K562 (cell line): ENCODE data around the gene GAB1. TPM values are rescaled to one million over a fixed set of nuclear protein-coding genes. Genes with fewer than 3 reads are reported as not detected.

Source experiments
- ATAC-seq: fragments of 200-7000 bp; cut with Tn5 transposase; 3 replicates; pipeline ENCODE4 v1.9.1; 2020; ENCODE audit warnings: moderate library complexity
- BruUV-seq: library from RNA; stranded (reverse); fragments of 400-500 nt; replicated peaks from 2 replicates; lab custom pipeline; 2021; lab: Mats Ljungman, UMichigan
- CTCF ChIA-PET: fragments of 300-600 bp; formaldehyde crosslinking; extraction: SDS; loops from one replicate; lab custom pipeline; 2021; ENCODE audit warnings: low intra/inter-chr PET ratio; lab: Yijun Ruan, JAX
- POLR2A ChIA-PET: fragments of 300-600, 350-650 bp; sonication (Branson Sonifier 250); formaldehyde crosslinking; extraction: SDS; loops from one replicate; lab custom pipeline; 2021; ENCODE audit warnings: antibody characterized with exemption, inconsistent platforms; lab: Yijun Ruan, JAX
- DNase-seq, 4 experiments: peaks; one replicate each; pipeline versions ENCODE4 v3.0.0 to v3.0.0-alpha.2; 2011 to 2018; ENCODE audit warnings: low spot score in 3 of 4, mixed read lengths in 3 of 4; ENCODE audit errors: extremely low read depth in 1 of 4
- FAIRE-seq: peaks from 2 replicates; lab custom pipeline; 2011; peaks lifted over from hg19 to GRCh38; lab: Jason Lieb, UNC
- H2AFZ ChIP-seq: 2 replicates; pipeline ENCODE4 v1.6.0; 2011; ENCODE audit warnings: low read depth, low read length, control low read depth, inconsistent platforms
- H3K27ac ChIP-seq: fragments of 200-600 bp; 3 replicates; pipeline ENCODE4 v1.8.0; 2011; ENCODE audit warnings: low read depth, mild to moderate bottlenecking, control low read depth, inconsistent platforms, low read length, moderate library complexity, mixed read lengths; ENCODE audit errors: extremely low read depth
- H3K27me3 ChIP-seq, 2 experiments: fragments of 300-600 bp in 1 of 2; 2 replicates in 1 of 2; 3 replicates in 1 of 2; pipeline versions ENCODE4 v1.6.0 to v1.8.0; 2011; ENCODE audit warnings: inconsistent platforms in 2 of 2, low read length in 2 of 2, mild to moderate bottlenecking in 1 of 2, mixed read lengths in 1 of 2, moderate library complexity in 1 of 2; ENCODE audit not compliant: control insufficient read depth in 2 of 2, insufficient read depth in 2 of 2
- H3K36me3 ChIP-seq: fragments of 300-600 bp; 3 replicates; pipeline ENCODE4 v1.8.0; 2011; ENCODE audit warnings: mild to moderate bottlenecking, low read length, inconsistent platforms; ENCODE audit not compliant: control insufficient read depth, insufficient read depth
- H3K4me1 ChIP-seq, 2 experiments: fragments of 200-600 bp in 1 of 2; replicated peaks in 1 of 2; 2 replicates in 1 of 2; 3 replicates in 1 of 2; pipeline versions ENCODE4 v1.5.1 to v1.8.0; 2011; ENCODE audit warnings: inconsistent platforms in 2 of 2, low read length in 2 of 2, mild to moderate bottlenecking in 1 of 2, mixed read lengths in 1 of 2, moderate library complexity in 1 of 2; ENCODE audit not compliant: control insufficient read depth in 2 of 2, insufficient read depth in 2 of 2
- H3K4me2 ChIP-seq: 2 replicates; pipeline ENCODE4 v1.6.1; 2011; ENCODE audit warnings: low read length, control low read depth, inconsistent platforms, mixed read lengths; ENCODE audit not compliant: insufficient read depth
- H3K4me3 ChIP-seq: fragments of 200-600 bp; sonication (generic), shearing (Covaris generic); 2 replicates; pipeline ENCODE4 v1.5.1; 2016; ENCODE audit warnings: control low read depth, inconsistent platforms
- H3K79me2 ChIP-seq: fragments of 200-600 bp; 3 replicates; pipeline ENCODE4 v1.8.0; 2011; ENCODE audit warnings: low read length, inconsistent platforms; ENCODE audit not compliant: control insufficient read depth, insufficient read depth
- H3K9ac ChIP-seq, 2 experiments: 2 replicates each; pipeline versions ENCODE4 v1.6.0 to v1.6.1; 2011; ENCODE audit warnings: low read depth in 2 of 2, low read length in 2 of 2, control low read depth in 1 of 2, inconsistent platforms in 1 of 2, mild to moderate bottlenecking in 1 of 2, mixed read lengths in 1 of 2; ENCODE audit not compliant: insufficient read depth in 1 of 2
- H3K9me1 ChIP-seq: one replicate; pipeline ENCODE4 v1.6.0; 2011; ENCODE audit warnings: inconsistent platforms, mild to moderate bottlenecking, low read length, moderate library complexity; ENCODE audit not compliant: control insufficient read depth, insufficient read depth
- H3K9me3 ChIP-seq: replicated peaks from 2 replicates; pipeline ENCODE4 v1.5.1; 2011; ENCODE audit warnings: low read depth, low read length, inconsistent platforms; ENCODE audit not compliant: control insufficient read depth, insufficient read depth
- H4K20me1 ChIP-seq: replicated peaks from 2 replicates; pipeline ENCODE4 v1.6.1; 2011; ENCODE audit warnings: low read length, inconsistent platforms, mixed read lengths; ENCODE audit not compliant: control insufficient read depth, insufficient read depth
- ARID2 ChIP-seq: fragments of 450-650 bp; IDR thresholded peaks from 2 replicates; pipeline ENCODE4 v1.6.1; 2017; ENCODE audit warnings: antibody characterized with exemption, mild to moderate bottlenecking
- BCLAF1 ChIP-seq, 2 experiments: fragments of 450-650 bp in 1 of 2; IDR thresholded peaks; 2 replicates each; pipeline ENCODE4 v1.6.1; 2011 to 2017; ENCODE audit warnings: low read depth in 2 of 2, antibody characterized with exemption in 1 of 2, borderline replicate concordance in 1 of 2, low read length in 1 of 2, mild to moderate bottlenecking in 1 of 2, mixed read lengths in 1 of 2; ENCODE audit not compliant: control insufficient read depth in 1 of 2
- CBFA2T3 ChIP-seq: fragments of 450-650 bp; IDR thresholded peaks from 2 replicates; pipeline ENCODE4 v1.6.1; 2017
- CEBPG ChIP-seq, 3 experiments: fragments of 200-800 bp in 1 of 3; sonication (Bioruptor generic) in 1 of 3; sonication (generic) in 1 of 3; formaldehyde crosslinking in 1 of 3; IDR thresholded peaks in 2 of 3; conservative IDR thresholded peaks in 1 of 3; 2 replicates each; pipeline versions ENCODE4 v1.6.1 to v1.8.0; 2016 to 2022; ENCODE audit warnings: missing compliant biosample characterization in 2 of 3, missing genetic modification characterization in 2 of 3, mild to moderate bottlenecking in 1 of 3, missing genetic modification reagents in 1 of 3
- CREBBP ChIP-seq: IDR thresholded peaks from one replicate; pipeline ENCODE4 v1.6.1; 2012; ENCODE audit warnings: low read depth, mild to moderate bottlenecking, control low read depth, inconsistent platforms, low read length
- HES1 ChIP-seq: fragments of 450-650 bp; IDR thresholded peaks from 2 replicates; pipeline ENCODE4 v1.6.1; 2016; ENCODE audit warnings: low read depth, mild to moderate bottlenecking, moderate library complexity
- HNRNPH1 ChIP-seq: fragments of 200-400 bp; formaldehyde crosslinking; optimal IDR thresholded peaks from 2 replicates; pipeline ENCODE3; 2017; ENCODE audit warnings: low read depth, mild to moderate bottlenecking, low read length, moderate library complexity
- ID3 ChIP-seq, 2 experiments: fragments of 250-450 bp in 1 of 2; fragments of 450-650 bp in 1 of 2; sonication (Bioruptor Pico) in 1 of 2; IDR thresholded peaks; 2 replicates each; pipeline versions ENCODE4 v1.6.1 to v1.8.0; 2016 to 2021; ENCODE audit warnings: mild to moderate bottlenecking in 2 of 2, moderate library complexity in 2 of 2, missing compliant biosample characterization in 1 of 2, missing genetic modification characterization in 1 of 2
- KLF16 ChIP-seq: IDR thresholded peaks from 2 replicates; pipeline ENCODE4 v1.6.1; 2016; ENCODE audit warnings: antibody characterized with exemption
- MAFF ChIP-seq: IDR thresholded peaks from 2 replicates; pipeline ENCODE4 v1.6.1; 2012; ENCODE audit warnings: low read length, improper control_type of control experiment
- NFE2L1 ChIP-seq: fragments of 450-650 bp; IDR thresholded peaks from 2 replicates; pipeline ENCODE4 v1.6.1; 2016; ENCODE audit warnings: missing genetic modification characterization, low read depth, mild to moderate bottlenecking, missing compliant biosample characterization, moderate library complexity, borderline replicate concordance
- RFX7 ChIP-seq: fragments of 250-450 bp; sonication (Bioruptor Pico); IDR thresholded peaks from 2 replicates; pipeline ENCODE4 v1.5.1; 2021; ENCODE audit warnings: mild to moderate bottlenecking
- ZNF212 ChIP-seq: fragments of 450-650 bp; formaldehyde crosslinking; IDR thresholded peaks from 2 replicates; pipeline ENCODE4 v1.4.0; 2020; ENCODE audit warnings: mild to moderate bottlenecking
- ZNF395 ChIP-seq: fragments of 200-800 bp; sonication (Bioruptor generic); IDR thresholded peaks from 2 replicates; pipeline ENCODE4 v1.6.1; 2017; ENCODE audit warnings: missing genetic modification characterization, missing compliant biosample characterization
- ZNF511 ChIP-seq: sonication (generic); formaldehyde crosslinking; IDR thresholded peaks from 2 replicates; pipeline ENCODE4 v1.8.0; 2022; ENCODE audit warnings: mild to moderate bottlenecking, missing genetic modification reagents
- ZNF586 ChIP-seq: fragments of 450-650 bp; formaldehyde crosslinking; conservative IDR thresholded peaks from 2 replicates; pipeline ENCODE4 v1.4.0; 2020; ENCODE audit warnings: mild to moderate bottlenecking, moderate library complexity
- WGBS: fragments of 100-300 bp; shearing (Covaris generic); methylation state at CpG from one replicate; pipeline ENCODE4 v1.1.6; 2016; ENCODE audit warnings: low coverage, mixed read lengths; ENCODE audit not compliant: insufficient coverage; ENCODE audit errors: missing lambda C conversion rate; 5-methylcytosine and 5-hydroxymethylcytosine counted together
- in situ Hi-C: fragments of 300-500 bp; cut with MboI; formaldehyde crosslinking; loops from 4 replicates; pipeline ENCODE4 v1.15.0; 2018; ENCODE audit warnings: inconsistent platforms, mixed read lengths
- intact Hi-C: fragments of 100-400 bp; cut with micrococcal nuclease; formaldehyde crosslinking; loops from 2 replicates; pipeline ENCODE4 v1.14.2; 2022
- polyA plus RNA-seq, 8 experiments: library from polyadenylated mRNA; depleted of rRNA in 4 of 8; stranded (reverse) in 5 of 8; unstranded in 3 of 8; fragments of >200 nt; fragmentation: Nextera tagmentation in 2 of 8; fragmentation: Illumina TruSeq in 1 of 8; extraction: Ambion mirVana in 2 of 8; extraction: Trizol in 1 of 8; gene quantifications; 2 replicates each; pipeline versions ENCODE4 v1.2.1 to v1.2.3, GENCODE V29; 2011 to 2014; ENCODE audit warnings: inconsistent platforms in 1 of 8, missing spikeins in 1 of 8
- total RNA-seq, 7 experiments: library from RNA; depleted of rRNA in 6 of 7; stranded (reverse); fragments of >200 nt in 6 of 7; fragmentation: Illumina TruSeq in 2 of 7; extraction: Trizol in 2 of 7; gene quantifications; 2 replicates each; pipeline versions ENCODE4 v1.2.1 to v1.2.3, GENCODE V29; 2011 to 2021; ENCODE audit warnings: low replicate concordance in 1 of 7

The GAB1 gene
- total and polyA plus RNA-seq, 9 of the 15 experiments (the other 6 are each of a cell fraction or from before 2014, with no cell fraction given), result 1.3 to 14.6 (median 7.5) TPM

- ATAC-seq (no peak), FAIRE-seq (no peak), DNase-seq (no peak)
- Histone ChIP-seq H3K36me3 (no peaks in the 10 kb centered on the region; the same call in 2 of the 3 replicates), H3K27ac (no peak overlapping the region), H3K9ac (no peak overlapping the region), H3K9me3 (no peaks in the 10 kb centered on the region), H3K79me2 (peaks cover 60% of the 10 kb centered on the region), H3K4me3 (no peak overlapping the region), H3K4me2 (no peak overlapping the region), H3K27me3 (no peaks in the 10 kb centered on the region), H2AFZ (no peak overlapping the region), H3K4me1 (no peaks in the 10 kb centered on the region), H3K9me1 (no peaks in the 10 kb centered on the region), H4K20me1 (no peaks in the 10 kb centered on the region)
- no TSS peak for BruUV-seq
- intact Hi-C loops (no loop called here), in situ Hi-C loops (no loop called here)
- CTCF ChIA-PET, result no interaction called here
- POLR2A ChIA-PET, result no interaction called here
- 78% methylated on average over 4 of the region's 5 CpGs for WGBS
- no peak for TF ChIP-seq KLF16
- no peak for TF ChIP-seq BCLAF1 (IDR thresholded peaks at IDR 0.05; ENCODE audit: borderline replicate concordance in 1 of 2, control insufficient read depth in 1 of 2, low read depth in 2 of 2, low read length in 1 of 2)
- TF ChIP-seq ARID2, result no peak
- no peak for TF ChIP-seq MAFF
- TF ChIP-seq NFE2L1 (tag), result no peak
- TF ChIP-seq CBFA2T3, result no peak
- TF ChIP-seq CEBPG (CRISPR knock-in tag; IDR thresholded peaks at IDR 0.05), result no peak
- TF ChIP-seq CEBPG (tag; conservative IDR thresholded peaks at IDR 0.05 in 1 of 2, IDR thresholded peaks at IDR 0.05 in 1 of 2), result no peak
- TF ChIP-seq ZNF586 (CRISPR knock-in tag), result no peak
- TF ChIP-seq HES1, result no peak
- TF ChIP-seq HNRNPH1, result no peak
- TF ChIP-seq ZNF212, result no peak
- no peak for TF ChIP-seq ZNF395
- TF ChIP-seq ZNF511 (CRISPR knock-in tag), result no peak
- TF ChIP-seq ID3 (CRISPR knock-in tag; IDR thresholded peaks at IDR 0.05), result no peak
- no peak for TF ChIP-seq ID3 (tag; IDR thresholded peaks at IDR 0.05)
- TF ChIP-seq CREBBP, result no peak
- no peak for TF ChIP-seq RFX7
Measured at GRCh38 chr4:143367863-143368262, 31.2 kb downstream of the GAB1 start.
